Germinal center (tissue), 1 donor: Measurements from ENCODE around the gene CCNYL1.
"Not testable (repeated sequence)": the region's sequence is repeated elsewhere in the genome, so short reads cannot be mapped to it uniquely, and the experiment has no call there.

Source experiments
- DNase-seq: peaks from one replicate; pipeline ENCODE4 v3.0.0; 2012; ENCODE audit warnings: mixed read lengths, low spot score

CCNYL1 gene

DNA sequence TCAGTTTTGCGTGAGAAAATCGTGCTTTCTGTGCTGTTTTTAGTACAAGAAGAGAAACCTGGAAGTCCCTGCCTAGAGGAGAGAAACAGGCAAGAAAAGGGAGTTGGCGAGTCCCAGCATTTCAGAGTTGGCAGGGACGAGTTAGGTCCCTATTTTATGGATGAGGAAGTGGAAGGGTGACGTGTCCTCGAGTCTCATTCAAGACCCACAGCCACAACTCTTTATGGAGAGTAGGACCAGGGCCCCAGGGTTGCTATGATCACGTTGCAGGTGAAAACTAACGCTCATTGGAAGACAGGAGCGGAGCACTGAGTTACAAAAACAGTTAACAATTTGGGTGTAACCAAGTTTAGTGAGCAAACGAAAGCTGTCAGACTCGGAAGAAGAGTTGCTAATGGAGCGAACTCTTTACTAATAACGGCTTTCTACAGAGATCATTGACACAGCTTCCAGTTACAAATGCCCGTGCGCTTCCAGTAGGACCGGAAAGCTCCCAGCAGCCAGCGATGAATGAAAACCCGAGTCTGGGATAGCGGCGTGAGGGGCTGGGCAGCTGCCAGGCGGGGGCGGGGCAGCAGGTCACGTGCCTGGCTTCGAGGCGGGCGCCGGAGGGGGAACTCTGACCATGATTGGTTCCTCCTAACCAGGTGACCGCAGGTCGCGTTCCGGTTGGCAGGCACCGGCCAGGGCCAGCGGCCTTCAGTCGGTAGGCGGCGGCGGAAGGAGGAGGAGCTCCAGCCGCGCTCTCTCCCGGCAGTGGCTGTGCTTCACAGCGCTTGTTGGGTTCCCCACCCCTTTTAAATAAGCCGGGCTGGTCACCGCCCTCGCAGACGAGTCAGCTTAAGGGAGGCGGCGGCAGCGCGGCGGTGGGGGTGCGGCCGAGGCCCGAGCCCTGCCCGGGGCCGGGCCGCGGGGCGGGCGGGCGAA, at the start of gene CCNYL1:
Gene CCNYL1 (plus strand): TSS at position 827 of the 927 bp plus-strand sequence. CDS start 257 bp downstream, outside the sequence.
- peak; percentile 100 for DNase-seq

GRCh38 chr2:207662203-207662602, 49.2 kb upstream of the CCNYL1 start:
- DNase-seq, result peak; percentile 72

DNA sequence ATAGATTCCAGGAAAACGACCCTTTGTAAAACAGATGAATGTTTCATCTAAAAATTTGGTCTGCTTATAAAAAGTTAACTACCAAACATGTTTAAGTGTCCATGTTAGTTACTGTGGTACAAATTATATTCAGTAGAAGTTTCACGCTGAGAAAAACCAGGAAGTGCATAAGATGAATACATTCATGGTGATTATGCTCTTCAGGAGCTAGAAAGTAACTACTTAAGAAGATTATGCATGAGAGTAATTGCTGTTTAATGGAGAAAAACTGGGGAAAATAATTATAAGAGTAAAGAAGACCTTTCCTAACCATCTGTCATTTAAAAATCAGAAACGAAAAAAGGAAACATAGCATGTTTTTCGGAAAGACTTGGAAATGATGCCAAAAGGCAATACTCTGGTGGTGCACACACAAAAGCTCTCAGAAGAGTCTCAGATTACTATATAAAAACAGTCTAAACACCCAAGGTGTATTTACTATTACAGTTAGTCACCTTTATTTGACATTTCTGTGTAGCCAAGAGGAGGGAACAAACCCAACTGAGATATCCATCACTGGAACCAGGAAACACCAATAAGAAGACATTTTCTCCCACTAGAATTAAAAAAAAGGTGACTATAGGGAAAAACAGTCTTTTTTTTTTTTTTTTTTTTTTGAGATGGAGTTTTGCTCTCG, 47.4 kb upstream of the CCNYL1 start:
- DNase-seq, result no peak

GRCh38 chr2:207670887-207671286, 40.6 kb upstream of the CCNYL1 start:
- no peak for DNase-seq

DNA sequence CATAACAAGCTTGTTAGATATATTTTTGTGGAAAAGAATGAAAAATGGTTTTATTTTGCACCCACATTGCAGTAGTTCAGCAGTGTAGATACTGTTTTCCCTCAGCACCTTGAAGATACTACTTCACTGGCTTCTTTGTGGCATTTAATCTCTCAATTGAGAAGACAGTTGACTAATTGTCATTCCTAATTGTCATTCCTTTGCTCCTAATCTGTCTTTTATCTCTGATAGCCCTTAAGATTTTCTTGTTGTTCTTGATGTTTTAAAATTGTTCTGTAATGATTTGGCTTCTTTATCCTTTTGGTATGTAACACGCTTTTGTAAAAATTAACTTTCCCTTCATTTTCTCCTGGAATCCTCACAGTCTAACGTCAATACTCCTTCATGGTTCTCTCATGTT, 38.0 kb upstream of the CCNYL1 start:
- no peak for DNase-seq

GRCh38 chr2:207674266-207674774, 37.1 kb upstream of the CCNYL1 start:
- DNase-seq, result no peak

DNA sequence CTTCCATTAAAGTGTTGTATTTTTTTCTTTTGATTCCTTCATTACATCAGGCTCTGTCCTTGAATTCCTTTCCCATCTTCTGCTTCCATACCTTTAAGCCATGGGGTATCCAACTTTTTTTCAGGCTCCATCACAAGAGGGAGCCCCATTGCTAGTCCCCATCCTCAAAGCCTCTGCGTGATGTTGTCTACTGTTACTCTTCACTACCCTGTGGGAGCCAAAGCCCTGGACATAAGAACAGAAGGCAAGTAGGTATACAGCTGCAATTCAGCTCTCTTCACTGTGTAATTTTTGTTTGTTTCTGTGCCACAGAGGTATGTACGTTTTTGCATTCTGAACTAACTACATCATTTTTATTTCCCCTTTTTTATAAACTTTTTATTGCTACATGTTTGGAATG, 36.6 kb upstream of the CCNYL1 start:
- no peak for DNase-seq

GRCh38 chr2:207676827-207677354, 34.5 kb upstream of the CCNYL1 start:
- DNase-seq, result no peak

GRCh38 chr2:207681431-207681830, 30.0 kb upstream of the CCNYL1 start:
- no peak for DNase-seq

DNA sequence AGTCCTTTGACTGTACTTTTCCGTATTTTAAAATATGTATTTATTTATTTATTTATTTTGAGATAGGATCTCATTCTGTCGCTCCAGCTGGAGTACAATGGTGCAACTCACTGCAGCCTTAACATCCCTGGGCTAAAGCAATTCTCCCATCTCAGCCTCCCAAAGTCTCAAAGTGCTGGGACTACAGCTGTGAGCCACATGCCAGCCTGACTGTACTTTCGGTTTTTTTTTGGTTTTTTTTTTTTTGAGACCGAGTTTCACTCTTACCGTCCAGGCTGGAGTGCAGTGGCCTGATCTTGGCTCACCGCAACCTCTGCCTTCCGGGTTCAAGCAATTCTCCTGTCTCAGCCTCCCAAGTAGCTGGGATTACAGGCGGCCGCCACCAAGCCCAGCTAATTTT, 28.9 kb upstream of the CCNYL1 start:
- DNase-seq, result no peak

GRCh38 chr2:207683438-207683837, 28.0 kb upstream of the CCNYL1 start:
- no peak for DNase-seq

- no peak for DNase-seq
These were observed 27.4 kb upstream of the CCNYL1 start for GRCh38 chr2:207683879-207684627.

DNA sequence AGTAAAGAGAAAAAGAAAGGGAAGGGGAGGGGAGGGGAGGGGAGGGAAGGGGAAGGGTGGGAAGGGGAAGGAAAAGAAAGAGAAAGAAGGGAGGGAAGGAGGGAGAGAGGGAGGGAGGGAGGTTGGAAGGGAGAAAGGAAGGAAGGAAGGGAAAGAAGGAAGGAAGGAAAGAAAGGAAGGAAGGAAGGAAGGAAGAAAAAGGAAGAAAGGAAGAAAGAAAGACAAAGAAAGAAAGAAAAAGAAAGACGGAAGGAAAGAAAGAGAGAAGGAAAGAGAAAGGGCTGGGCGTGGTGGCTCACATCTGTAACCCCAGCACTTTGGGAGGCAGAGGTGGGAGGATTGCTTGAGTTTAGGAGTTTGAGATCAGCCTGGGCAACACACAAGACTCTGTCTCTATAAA, 24.6 kb upstream of the CCNYL1 start:
- DNase-seq, result no peak

DNA sequence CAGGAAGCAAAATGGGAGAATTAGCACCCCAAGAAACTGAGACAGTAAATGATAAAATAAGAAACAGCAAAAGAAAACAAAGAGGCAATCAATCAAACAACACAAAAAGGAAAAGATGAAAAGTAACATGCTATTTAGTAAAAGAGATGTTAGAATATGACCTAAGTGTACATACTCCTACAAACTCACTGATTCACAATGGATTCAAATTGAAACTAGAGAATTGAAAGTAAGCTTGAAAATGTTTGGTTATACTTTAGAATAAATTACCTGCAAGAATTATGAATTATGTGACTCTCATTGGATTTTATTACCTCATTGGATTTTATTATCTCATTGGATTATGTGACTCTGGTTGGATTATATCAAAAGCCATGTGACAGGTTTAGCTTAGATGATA, 22.8 kb upstream of the CCNYL1 start:
- DNase-seq, result no peak

DNA sequence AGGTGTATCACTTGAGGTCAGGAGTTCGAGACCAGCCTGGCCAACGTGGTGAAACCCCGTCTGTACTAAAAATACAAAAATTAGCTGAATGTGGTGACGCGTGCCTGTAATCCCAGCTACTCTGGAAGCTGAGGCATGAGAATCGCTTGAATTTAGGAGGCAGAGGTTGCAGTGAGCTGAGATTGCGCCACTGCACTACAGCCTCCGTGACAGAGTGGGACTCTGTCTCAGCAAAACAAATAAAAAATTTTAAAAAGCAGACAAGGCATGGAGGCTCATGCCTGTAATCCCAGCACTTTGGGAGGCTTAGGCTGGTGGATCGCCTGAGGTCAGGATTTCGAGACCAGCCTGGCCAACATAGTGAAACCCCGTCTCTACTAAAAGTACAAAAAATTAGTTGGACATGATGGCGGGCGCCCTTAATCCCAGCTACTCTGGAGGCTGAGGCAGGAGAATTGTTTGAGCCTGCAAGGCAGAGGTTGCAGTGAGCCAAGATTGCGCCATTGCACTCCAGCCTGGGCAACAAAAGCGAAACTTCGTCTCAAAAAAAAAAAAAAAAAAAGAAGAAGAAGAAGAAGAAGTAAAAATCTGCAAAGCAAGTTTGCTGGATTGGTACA, 20.5 kb upstream of the CCNYL1 start:
- DNase-seq, result not testable (repeated sequence)

GRCh38 chr2:207692206-207693065, 19.0 kb upstream of the CCNYL1 start:
- DNase-seq, result peak; percentile 70

GRCh38 chr2:207693641-207694249, 17.7 kb upstream of the CCNYL1 start:
- no peak for DNase-seq

GRCh38 chr2:207694811-207695281, 16.6 kb upstream of the CCNYL1 start:
- DNase-seq, result no peak

- no peak for DNase-seq
These were observed 16.1 kb upstream of the CCNYL1 start for GRCh38 chr2:207695293-207695692.

- not testable (repeated sequence) for DNase-seq
These were observed 14.5 kb upstream of the CCNYL1 start for GRCh38 chr2:207696911-207697310.
